Measurements from ENCODE around the gene KPNA6.

KPNA6 gene

GRCh38 chr1:32220746-32221580, 113.1 kb downstream of the KPNA6 start:
- H3K27ac ChIP-seq = peak overlapping the region; percentile 86
- peaks cover 19 to 26% of the 10 kb centered on the region in 2 experiments for H3K4me1 ChIP-seq (ENCODE audit: control insufficient read depth in 1 of 2, insufficient read depth in 1 of 2, low read depth in 1 of 2, low read length in 1 of 2)
- H3K36me3 ChIP-seq = peaks cover 48% of the 10 kb centered on the region
- TF ChIP-seq CTCF (IDR thresholded peaks at IDR 0.05) = no peak
- H3K4me3 ChIP-seq (ENCODE audit: low read depth in 1 of 2, low read length in 1 of 2) = peak overlapping the region; percentile 80 to 99
- no peaks in the 10 kb centered on the region for H3K9me3 ChIP-seq
- H3K27me3 ChIP-seq = no peaks in the 10 kb centered on the region

GRCh38 chr1:32221581-32221979, 113.7 kb downstream of the KPNA6 start:
- H3K27me3 ChIP-seq = no peaks in the 10 kb centered on the region
- H3K27ac ChIP-seq = peak overlapping the region; percentile 86
- peak overlapping the region; percentile 80 to 99 for H3K4me3 ChIP-seq (ENCODE audit: low read depth in 1 of 2, low read length in 1 of 2)
- peaks cover 46% of the 10 kb centered on the region for H3K36me3 ChIP-seq
- H3K4me1 ChIP-seq (ENCODE audit: control insufficient read depth in 1 of 2, insufficient read depth in 1 of 2, low read depth in 1 of 2, low read length in 1 of 2) = peaks cover 19 to 26% of the 10 kb centered on the region in 2 experiments
- H3K9me3 ChIP-seq = no peaks in the 10 kb centered on the region
- TF ChIP-seq CTCF (IDR thresholded peaks at IDR 0.05) = no peak

GRCh38 chr1:32221980-32222755, 114.3 kb downstream of the KPNA6 start, which contains the start of the genes EIF3I and TMEM234:
Gene EIF3I, plus strand, starts transcription at chr1:32222407. Its CDS starts 35 bp downstream, at chr1:32222442.
Gene TMEM234, minus strand, starts transcription at chr1:32222353. Its CDS starts 31 bp downstream, at chr1:32222322.
- Histone ChIP-seq H3K36me3 (peaks cover 40% of the 10 kb centered on the region), H3K4me1 (ENCODE audit: control insufficient read depth in 1 of 2, insufficient read depth in 1 of 2, low read depth in 1 of 2, low read length in 1 of 2) (peaks cover 19 to 26% of the 10 kb centered on the region in 2 experiments), H3K27ac (peak within 1 kb of the TSS; percentile 86), H3K4me3 (ENCODE audit: low read depth in 1 of 2, low read length in 1 of 2) (peak within 1 kb of the TSS; percentile 80 to 99), H3K27me3 (no peaks in the 10 kb centered on the region), H3K9me3 (no peaks in the 10 kb centered on the region)
- peak; percentile 8 for TF ChIP-seq CTCF (IDR thresholded peaks at IDR 0.05)

- no peaks in the 10 kb centered on the region for H3K27me3 ChIP-seq
- no peak overlapping the region for H3K27ac ChIP-seq
- H3K4me3 ChIP-seq (ENCODE audit: low read depth in 1 of 2, low read length in 1 of 2) = no peak overlapping the region
- H3K4me1 ChIP-seq (ENCODE audit: control insufficient read depth in 1 of 2, insufficient read depth in 1 of 2, low read depth in 1 of 2, low read length in 1 of 2) = peaks cover 19 to 26% of the 10 kb centered on the region in 2 experiments
- H3K36me3 ChIP-seq = peaks cover 46% of the 10 kb centered on the region
- no peak for TF ChIP-seq CTCF (IDR thresholded peaks at IDR 0.05)
- no peaks in the 10 kb centered on the region for H3K9me3 ChIP-seq
Measured at GRCh38 chr1:32223683-32224082, 115.8 kb downstream of the KPNA6 start.

GRCh38 chr1:32224285-32224684, 116.4 kb downstream of the KPNA6 start:
- Histone ChIP-seq H3K27me3 (no peaks in the 10 kb centered on the region), H3K9me3 (no peaks in the 10 kb centered on the region), H3K36me3 (peaks cover 50% of the 10 kb centered on the region), H3K4me3 (ENCODE audit: low read depth in 1 of 2, low read length in 1 of 2) (no peak overlapping the region), H3K27ac (no peak overlapping the region), H3K4me1 (ENCODE audit: control insufficient read depth in 1 of 2, insufficient read depth in 1 of 2, low read depth in 1 of 2, low read length in 1 of 2) (peaks cover 19 to 26% of the 10 kb centered on the region in 2 experiments)
- no peak for TF ChIP-seq CTCF (IDR thresholded peaks at IDR 0.05)

Measured in neutrophil (primary cell).